ENCODE measurements around the gene MBNL1.

MBNL1 gene

GRCh38 chr3:152283492-152284381, 15.0 kb downstream of the MBNL1 start:
- Histone ChIP-seq H3K4me2 (ENCODE audit: low read length) (peak overlapping the region; percentile 59), H3K4me1 (ENCODE audit: control insufficient read depth, low read length) (peaks cover 96% of the 10 kb centered on the region), H3K4me3 (ENCODE audit: low read length) (peak overlapping the region; percentile 38), H3F3A (ENCODE audit: control insufficient read depth, insufficient read depth) (peaks cover 32% of the 10 kb centered on the region), H3K9me2 (replicated peaks; ENCODE audit: control insufficient read depth, low read length) (no peaks in the 10 kb centered on the region), H3K79me2 (ENCODE audit: control insufficient read depth, low read length) (peaks cover 97% of the 10 kb centered on the region), H3K36me3 (ENCODE audit: control insufficient read depth, low read length) (peaks cover 60% of the 10 kb centered on the region), H4K20me1 (ENCODE audit: control insufficient read depth, insufficient read depth, low read depth, low read length) (peaks cover 59% of the 10 kb centered on the region), H3K27me3 (ENCODE audit: control insufficient read depth, low read length) (no peaks in the 10 kb centered on the region), H3K9me3 (ENCODE audit: control insufficient read depth, insufficient read depth, low read length) (no peaks in the 10 kb centered on the region), H3K27ac (ENCODE audit: low read depth, low read length) (peak overlapping the region; percentile 41)
- TF ChIP-seq, protein P1, sequence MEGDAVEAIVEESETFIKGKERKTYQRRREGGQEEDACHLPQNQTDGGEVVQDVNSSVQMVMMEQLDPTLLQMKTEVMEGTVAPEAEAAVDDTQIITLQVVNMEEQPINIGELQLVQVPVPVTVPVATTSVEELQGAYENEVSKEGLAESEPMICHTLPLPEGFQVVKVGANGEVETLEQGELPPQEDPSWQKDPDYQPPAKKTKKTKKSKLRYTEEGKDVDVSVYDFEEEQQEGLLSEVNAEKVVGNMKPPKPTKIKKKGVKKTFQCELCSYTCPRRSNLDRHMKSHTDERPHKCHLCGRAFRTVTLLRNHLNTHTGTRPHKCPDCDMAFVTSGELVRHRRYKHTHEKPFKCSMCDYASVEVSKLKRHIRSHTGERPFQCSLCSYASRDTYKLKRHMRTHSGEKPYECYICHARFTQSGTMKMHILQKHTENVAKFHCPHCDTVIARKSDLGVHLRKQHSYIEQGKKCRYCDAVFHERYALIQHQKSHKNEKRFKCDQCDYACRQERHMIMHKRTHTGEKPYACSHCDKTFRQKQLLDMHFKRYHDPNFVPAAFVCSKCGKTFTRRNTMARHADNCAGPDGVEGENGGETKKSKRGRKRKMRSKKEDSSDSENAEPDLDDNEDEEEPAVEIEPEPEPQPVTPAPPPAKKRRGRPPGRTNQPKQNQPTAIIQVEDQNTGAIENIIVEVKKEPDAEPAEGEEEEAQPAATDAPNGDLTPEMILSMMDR (IDR thresholded peaks at IDR 0.05; ENCODE audit: low read depth, low read length, poor library complexity, severe bottlenecking), result no peak
- TF ChIP-seq EZH2phosphoT487 (IDR thresholded peaks at IDR 0.05; ENCODE audit: borderline replicate concordance, low read length), result no peak

DNA sequence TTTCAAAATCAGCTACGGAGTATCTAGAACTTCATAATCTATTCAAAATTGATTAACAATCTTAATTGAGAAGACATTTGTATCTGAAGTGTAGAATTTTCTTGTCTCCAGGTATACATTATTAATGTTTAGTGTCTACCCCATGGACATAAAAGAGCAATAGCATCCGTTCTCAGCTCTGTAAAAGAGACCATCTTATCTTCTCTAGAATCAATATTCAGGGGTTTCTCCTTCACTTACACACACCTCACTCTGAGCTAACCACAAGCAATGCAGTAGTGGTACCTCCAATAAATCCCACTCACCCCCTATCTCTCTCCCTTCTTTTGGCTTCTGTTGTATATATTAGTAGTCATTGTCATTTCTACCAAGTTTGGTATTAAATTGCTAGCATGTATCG, 16.2 kb downstream of the MBNL1 start:
- H3K27ac ChIP-seq (ENCODE audit: low read depth, low read length), result no peak overlapping the region
- H3F3A ChIP-seq (ENCODE audit: control insufficient read depth, insufficient read depth), result peaks cover 33% of the 10 kb centered on the region
- no peaks in the 10 kb centered on the region for H3K9me2 ChIP-seq (replicated peaks; ENCODE audit: control insufficient read depth, low read length)
- H3K9me3 ChIP-seq (ENCODE audit: control insufficient read depth, insufficient read depth, low read length), result no peaks in the 10 kb centered on the region
- no peak overlapping the region for H3K4me3 ChIP-seq (ENCODE audit: low read length)
- TF ChIP-seq EZH2phosphoT487 (IDR thresholded peaks at IDR 0.05; ENCODE audit: borderline replicate concordance, low read length), result no peak
- TF ChIP-seq, protein P1 (IDR thresholded peaks at IDR 0.05; ENCODE audit: low read depth, low read length, poor library complexity, severe bottlenecking), result no peak
- peaks cover 51% of the 10 kb centered on the region for H3K36me3 ChIP-seq (ENCODE audit: control insufficient read depth, low read length)
- peak overlapping the region; percentile 36 for H3K4me2 ChIP-seq (ENCODE audit: low read length)
- H3K27me3 ChIP-seq (ENCODE audit: control insufficient read depth, low read length), result no peaks in the 10 kb centered on the region
- H4K20me1 ChIP-seq (ENCODE audit: control insufficient read depth, insufficient read depth, low read depth, low read length), result peaks cover 61% of the 10 kb centered on the region
- H3K79me2 ChIP-seq (ENCODE audit: control insufficient read depth, low read length), result peaks cover 97% of the 10 kb centered on the region
- peaks cover 96% of the 10 kb centered on the region for H3K4me1 ChIP-seq (ENCODE audit: control insufficient read depth, low read length)

- Histone ChIP-seq H3K27me3 (ENCODE audit: control insufficient read depth, low read length) (no peaks in the 10 kb centered on the region), H3K4me2 (ENCODE audit: low read length) (peak overlapping the region; percentile 42), H3F3A (ENCODE audit: control insufficient read depth, insufficient read depth) (peaks cover 31% of the 10 kb centered on the region), H3K79me2 (ENCODE audit: control insufficient read depth, low read length) (peaks cover 97% of the 10 kb centered on the region), H3K36me3 (ENCODE audit: control insufficient read depth, low read length) (peaks cover 50% of the 10 kb centered on the region), H3K27ac (ENCODE audit: low read depth, low read length) (no peak overlapping the region), H4K20me1 (ENCODE audit: control insufficient read depth, insufficient read depth, low read depth, low read length) (peaks cover 61% of the 10 kb centered on the region), H3K4me1 (ENCODE audit: control insufficient read depth, low read length) (peaks cover 96% of the 10 kb centered on the region), H3K9me2 (replicated peaks; ENCODE audit: control insufficient read depth, low read length) (no peaks in the 10 kb centered on the region), H3K4me3 (ENCODE audit: low read length) (no peak overlapping the region), H3K9me3 (ENCODE audit: control insufficient read depth, insufficient read depth, low read length) (no peaks in the 10 kb centered on the region)
- TF ChIP-seq, protein P1 (IDR thresholded peaks at IDR 0.05; ENCODE audit: low read depth, low read length, poor library complexity, severe bottlenecking), result no peak
- no peak for TF ChIP-seq EZH2phosphoT487 (IDR thresholded peaks at IDR 0.05; ENCODE audit: borderline replicate concordance, low read length)
Measured at GRCh38 chr3:152285509-152285908, 16.8 kb downstream of the MBNL1 start.
